Measurements from ENCODE around the gene NFKBIE.
"Not testable (repeated sequence)": the region's sequence is repeated elsewhere in the genome, so short reads cannot be mapped to it uniquely, and the experiment has no call there.

NFKBIE gene, protein sequence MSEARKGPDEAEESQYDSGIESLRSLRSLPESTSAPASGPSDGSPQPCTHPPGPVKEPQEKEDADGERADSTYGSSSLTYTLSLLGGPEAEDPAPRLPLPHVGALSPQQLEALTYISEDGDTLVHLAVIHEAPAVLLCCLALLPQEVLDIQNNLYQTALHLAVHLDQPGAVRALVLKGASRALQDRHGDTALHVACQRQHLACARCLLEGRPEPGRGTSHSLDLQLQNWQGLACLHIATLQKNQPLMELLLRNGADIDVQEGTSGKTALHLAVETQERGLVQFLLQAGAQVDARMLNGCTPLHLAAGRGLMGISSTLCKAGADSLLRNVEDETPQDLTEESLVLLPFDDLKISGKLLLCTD
- total RNA-seq: 49.9 to 165 (median 93.0) reads per million in 18 experiments

GRCh38 chr6:44265007-44265721 lies at the start of gene NFKBIE:
NFKBIE (minus strand) TSS chr6:44265551; CDS start chr6:44265346, 205 bp downstream.
- DNase-seq: peak; percentile 93 to 96

- not testable (repeated sequence) for DNase-seq
Observed at GRCh38 chr6:44314657-44315056, 49.3 kb upstream of the NFKBIE start.

GRCh38 chr6:44312901-44313788 lies 47.8 kb upstream of the NFKBIE start, which contains the start of gene AARS2:
AARS2 (minus strand) TSS chr6:44313347; CDS start chr6:44313323, 24 bp downstream.
- peak; percentile 92 to 93 for DNase-seq

DNA sequence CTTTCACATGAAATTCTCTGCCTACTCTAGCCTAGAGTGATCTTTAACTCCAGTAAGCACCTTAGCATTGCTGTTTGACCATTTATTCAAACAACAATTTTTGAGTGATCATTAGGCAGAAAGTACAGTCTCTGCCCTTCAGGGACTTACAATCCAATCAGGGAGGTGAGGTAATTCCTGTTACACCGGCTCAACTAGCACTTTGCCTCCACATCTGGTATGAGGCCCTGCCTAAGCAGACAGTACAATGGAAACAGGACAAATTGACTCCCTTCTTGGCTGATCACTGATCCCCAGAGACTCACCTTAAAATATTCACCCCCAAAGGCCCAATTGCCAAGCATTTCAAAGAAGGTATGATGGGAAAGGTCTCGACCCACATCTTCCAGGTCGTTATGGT lies 46.4 kb upstream of the NFKBIE start:
- DNase-seq: no peak

DNA sequence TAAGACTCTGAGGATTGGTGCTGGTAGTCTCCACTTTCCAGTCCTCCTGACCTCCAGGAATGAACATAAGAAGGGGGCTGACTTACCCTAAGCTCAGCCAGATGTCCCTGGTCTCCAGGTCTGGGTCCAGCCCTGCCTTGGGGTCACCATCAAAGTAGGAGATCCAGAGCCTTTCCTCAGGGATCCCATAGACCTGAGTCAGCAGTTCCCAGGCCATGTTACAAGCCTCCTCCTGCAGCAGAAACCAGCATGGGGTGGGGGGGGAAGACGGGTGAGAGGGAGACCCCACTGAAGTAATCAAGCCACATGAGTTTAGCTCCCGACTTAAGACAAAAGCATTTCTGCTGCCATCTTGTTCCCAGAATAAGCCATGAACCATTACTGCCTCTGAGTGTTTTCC lies 46.0 kb upstream of the NFKBIE start:
- no peak for DNase-seq

DNA sequence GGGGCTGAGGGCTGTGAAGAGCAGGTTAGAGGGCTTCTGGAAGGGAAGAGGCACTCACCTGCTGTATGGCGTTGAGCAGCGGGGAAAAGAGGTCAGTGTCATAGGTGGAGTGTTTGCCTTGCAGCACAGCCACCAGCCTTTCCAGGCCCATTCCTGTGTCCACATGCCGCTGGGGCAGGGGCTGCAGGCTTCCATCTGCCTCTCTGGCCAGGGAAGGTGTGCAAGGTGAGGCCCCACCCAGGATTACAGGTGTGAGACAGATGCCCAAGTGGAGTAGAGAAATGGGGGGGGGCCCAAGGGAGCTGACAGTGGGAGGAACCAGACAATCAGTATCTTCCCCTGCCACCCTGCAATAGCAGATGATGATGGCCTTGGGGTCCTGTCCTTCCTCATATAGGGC lies 44.9 kb upstream of the NFKBIE start:
- no peak for DNase-seq

DNA sequence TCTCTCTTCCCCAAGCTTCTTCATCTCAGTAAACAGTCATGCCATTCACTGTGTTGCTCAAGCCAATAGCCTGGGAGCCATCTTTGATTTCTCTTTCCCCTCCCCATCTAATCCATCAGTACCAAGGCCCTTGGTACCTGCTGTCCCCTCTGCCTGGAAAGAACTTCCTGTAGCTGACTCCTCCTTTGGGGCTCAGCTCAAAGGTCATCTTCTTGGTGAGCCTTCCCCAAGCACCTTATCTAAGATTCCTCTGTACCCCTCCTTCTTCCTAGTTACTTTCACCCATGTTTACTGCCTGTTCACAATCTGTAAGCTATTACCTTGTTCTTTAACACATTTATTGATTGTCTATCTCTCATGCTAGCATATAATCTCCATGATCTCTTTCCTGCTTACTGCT lies 44.3 kb upstream of the NFKBIE start:
- DNase-seq: no peak

- no peak for DNase-seq
Observed at GRCh38 chr6:44309092-44309491, 43.7 kb upstream of the NFKBIE start.

- no peak for DNase-seq
Observed at GRCh38 chr6:44307217-44307616, 41.9 kb upstream of the NFKBIE start.

- no peak for DNase-seq
Observed at GRCh38 chr6:44306710-44307109, 41.4 kb upstream of the NFKBIE start.

DNA sequence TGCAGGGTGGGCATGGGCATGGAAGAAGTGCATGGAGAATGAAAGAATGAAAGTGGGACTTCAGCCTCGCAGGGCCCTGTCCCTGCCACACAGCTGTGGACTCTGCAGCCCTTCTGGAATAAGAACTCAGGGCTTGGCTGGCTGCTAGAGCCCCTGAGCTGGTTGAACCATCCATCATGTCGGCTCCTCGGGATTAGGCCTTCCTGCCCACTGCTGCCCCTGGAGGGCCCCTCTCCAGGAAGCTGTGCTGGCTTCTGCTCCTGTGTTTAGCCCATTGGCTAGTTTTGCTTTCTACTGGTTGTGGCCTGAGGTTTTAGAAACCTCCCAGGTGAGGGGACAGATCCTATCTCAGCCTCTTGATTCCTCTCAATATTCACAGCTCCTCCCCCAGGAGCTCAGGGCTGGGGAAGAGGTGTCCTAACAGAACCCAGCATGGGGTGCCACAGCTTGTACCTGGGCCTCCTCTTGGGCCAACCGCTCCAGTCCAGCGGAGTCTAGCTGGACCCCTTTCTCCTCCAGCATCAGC lies 39.9 kb upstream of the NFKBIE start:
- DNase-seq: no peak

DNA sequence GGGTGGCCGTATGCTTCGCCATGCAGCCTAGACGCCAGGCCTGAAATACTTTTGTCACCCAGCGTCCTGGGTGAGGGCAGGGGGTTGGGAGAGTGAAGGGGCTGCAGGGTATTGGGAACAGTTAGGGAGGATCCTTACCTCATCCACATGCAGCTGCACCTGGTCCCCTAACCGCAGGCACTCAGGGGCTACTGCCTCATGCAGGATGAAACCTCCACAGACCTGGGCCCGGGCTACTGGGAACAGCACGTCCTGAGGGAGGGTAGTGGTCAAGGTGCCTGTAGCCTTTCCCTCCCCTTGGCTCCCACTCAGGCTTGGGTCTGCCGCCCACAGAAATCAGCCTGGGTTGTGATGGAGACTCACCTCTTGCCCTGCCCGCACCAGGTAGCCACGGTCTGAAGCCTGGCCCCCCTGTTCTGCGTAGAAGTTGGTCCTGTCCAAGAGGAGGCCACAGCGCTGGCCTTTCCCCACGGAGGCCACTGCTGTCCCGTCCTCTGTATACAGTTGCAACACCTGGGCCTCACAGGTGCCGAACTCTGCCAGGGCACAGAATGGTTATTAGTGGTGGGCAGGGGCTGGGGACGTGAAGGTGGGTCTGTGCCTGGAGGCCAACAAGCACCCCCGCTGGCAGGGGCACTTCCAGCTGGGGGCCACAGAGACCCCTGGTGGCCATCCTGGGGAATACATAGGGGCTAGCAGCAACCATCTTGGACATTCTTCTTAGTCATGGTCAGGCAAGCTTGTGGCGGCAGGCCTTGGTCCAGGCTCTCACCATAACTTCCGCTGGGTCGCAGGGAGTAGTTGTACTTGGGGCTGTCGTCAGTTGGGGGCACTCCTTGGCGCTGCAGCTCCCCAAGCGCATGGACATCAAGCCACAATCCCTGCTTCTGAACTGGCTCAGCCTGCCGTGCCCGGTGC lies 39.2 kb upstream of the NFKBIE start:
- peak; percentile 24 to 42 for DNase-seq

DNA sequence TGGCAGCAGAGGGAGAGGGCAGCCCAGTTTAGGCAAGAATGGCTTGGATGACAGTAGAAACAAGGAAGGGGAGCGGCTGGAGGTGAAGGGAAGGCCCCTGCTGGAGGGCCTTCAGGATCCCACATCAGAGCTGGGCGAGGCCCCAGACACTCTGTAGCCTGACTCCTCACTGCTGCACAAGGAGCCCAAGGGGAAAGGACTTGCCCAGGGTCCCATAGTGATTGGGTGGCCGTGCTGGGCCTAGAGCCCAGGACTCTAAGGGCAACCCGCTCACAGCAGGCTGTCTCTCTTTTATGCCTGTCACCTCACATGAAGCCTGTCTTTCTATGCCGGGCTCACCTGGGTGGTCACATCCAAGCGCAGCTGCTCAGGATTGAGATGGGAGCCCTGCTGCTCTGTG lies 38.5 kb upstream of the NFKBIE start:
- no peak for DNase-seq

DNA sequence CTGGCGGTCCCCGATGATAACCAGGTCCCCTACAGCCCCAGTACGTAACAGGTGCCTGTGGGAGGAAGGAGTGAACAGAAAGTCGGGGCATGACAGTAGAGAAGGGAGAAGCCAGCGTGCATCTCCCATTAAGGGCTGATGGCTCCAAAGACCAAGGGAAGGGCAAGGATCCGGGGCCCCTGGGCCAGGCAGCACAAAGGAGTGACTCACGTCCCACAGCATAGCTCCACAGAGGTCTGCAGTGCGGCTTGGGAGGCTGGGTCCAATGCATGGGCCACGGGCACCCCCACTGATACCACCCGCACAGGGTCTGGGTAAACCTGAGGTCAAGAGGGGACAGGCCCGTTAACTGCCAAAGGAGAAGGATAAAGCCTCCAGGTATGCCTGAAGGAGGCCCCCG lies 37.5 kb upstream of the NFKBIE start:
- DNase-seq: no peak

DNA sequence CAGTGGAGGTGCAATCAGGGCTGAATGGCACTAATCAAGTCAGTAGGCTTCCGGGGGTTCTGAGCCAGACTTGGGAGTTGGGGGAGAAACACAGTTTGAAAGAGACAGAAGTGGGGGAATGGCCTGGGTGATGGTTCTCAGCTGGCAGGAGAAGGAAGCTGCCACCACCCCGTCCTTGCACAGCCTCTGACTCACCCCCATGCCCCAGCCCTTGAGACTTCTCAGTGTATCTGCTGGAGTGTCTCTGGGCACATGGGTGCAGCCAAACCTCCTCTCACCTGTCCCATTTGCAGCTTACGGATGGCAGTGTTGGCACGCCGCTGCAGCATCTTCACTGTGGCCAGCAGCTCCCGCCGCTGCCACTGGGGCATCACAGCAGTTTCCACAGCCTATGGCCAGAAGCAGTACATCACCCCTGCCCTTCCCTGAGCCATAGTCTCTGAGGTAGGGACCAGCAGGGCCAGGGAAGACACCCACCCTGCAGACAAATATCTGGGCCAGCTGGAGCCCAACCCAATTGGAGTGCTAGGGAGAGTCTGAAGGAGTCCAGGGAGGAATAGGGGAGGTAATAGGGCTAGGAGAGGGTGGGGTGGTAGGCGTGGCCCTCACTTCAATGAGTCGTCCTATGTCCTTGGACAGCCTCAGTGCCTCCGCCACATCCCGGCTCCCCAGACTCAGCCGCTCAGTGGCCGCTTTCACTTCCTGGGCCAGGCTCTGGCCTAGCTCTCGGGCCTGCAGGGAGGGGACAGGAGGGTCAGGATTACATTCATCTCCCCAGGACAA lies 36.6 kb upstream of the NFKBIE start:
- no peak for DNase-seq

DNA sequence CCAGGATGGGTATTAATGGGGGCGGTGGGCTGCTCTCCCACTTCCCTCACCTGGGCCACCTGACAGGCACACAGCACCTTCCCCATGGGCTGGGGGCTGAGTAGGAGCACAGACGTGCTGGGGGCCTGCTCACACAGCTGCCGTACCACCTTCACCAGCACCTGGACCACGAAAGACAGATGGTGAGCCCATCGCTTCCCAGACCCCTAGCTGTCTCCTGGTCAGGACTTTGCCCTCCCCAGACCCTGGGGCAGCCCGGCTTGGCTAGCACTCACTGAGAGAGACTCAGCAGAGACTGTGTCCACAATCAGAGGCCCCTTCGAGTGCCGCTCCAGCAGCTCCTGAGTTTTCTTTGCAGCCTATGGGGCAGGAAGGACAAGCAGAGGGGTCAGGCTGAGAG lies 35.8 kb upstream of the NFKBIE start:
- DNase-seq: no peak

GRCh38 chr6:44300292-44300823 lies 35.0 kb upstream of the NFKBIE start:
- DNase-seq: no peak

- DNase-seq: no peak
Observed at GRCh38 chr6:44298864-44299263, 33.5 kb upstream of the NFKBIE start.

DNA sequence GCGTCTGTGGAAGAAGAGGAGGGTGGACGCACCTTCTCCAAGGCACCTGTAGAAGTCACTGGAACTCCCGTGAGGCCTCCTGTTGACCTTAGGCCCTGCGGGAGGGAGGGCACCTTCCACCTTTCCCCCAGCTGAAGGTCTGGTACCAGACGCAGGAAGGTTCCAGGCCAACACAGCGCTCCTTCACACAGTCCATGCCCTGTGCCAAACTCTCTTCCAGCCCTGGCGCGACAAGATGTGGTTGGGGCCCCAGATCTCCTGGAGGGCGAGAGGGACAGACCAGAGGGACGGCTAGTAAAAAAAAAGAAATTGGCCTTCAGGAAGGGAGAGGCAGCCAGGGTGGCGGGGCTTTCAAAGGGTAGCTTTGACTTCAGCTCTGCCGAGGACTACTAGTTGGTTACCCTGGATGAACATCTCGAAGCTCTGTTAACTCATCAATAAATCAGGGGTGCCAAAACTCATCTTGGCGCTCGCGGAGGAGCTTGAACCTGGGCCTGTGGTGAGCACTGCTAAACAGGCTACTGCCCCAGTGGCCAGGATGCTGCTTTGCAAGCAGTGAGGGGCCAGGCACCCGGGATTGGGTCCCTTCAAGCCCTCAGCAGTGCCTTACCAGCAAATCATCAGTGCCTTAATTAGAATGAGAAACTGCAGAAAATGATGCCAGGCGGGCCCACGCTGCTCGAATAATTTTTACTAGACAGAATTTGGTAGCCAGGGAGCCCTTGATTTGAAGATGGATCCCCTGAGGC lies 32.9 kb upstream of the NFKBIE start:
- DNase-seq: no peak

Data from inflammatory macrophage (primary cell).